ENCODE measurements around the gene MED14. TPM values are rescaled to one million over a fixed set of nuclear protein-coding genes. Genes with fewer than 3 reads are reported as not detected.

The MED14 gene
- 83.3 to 111 TPM (median 104 TPM) in 3 replicates for total RNA-seq (2021)
- Bru-seq, nascent RNA = percentile 87 among the genes with signal in this experiment
- long read RNA-seq, experiment 1, full-length matches to known transcripts = 65 of 213 reads
- long read RNA-seq, experiment 1, partial matches to known transcripts = 73 of 213 reads
- long read RNA-seq, experiment 1, other reads (novel, unspliced or antisense) = 75 of 213 reads
- long read RNA-seq, experiment 2, full-length matches to known transcripts = 8 of 103 reads
- long read RNA-seq, experiment 2, partial matches to known transcripts = 66 of 103 reads
- long read RNA-seq, experiment 2, other reads (novel, unspliced or antisense) = 29 of 103 reads
- long read RNA-seq, experiment 3, partial matches to known transcripts = 1 of 1 reads
- long read RNA-seq, experiment 3, other reads (novel, unspliced or antisense) = 0 of 1 reads

- CTCF ChIA-PET = interaction anchor here (0.8 to 1.2 kb wide), 3 partner anchors 14 to 59 kb away, joined by 3 to 4 read pairs (median 3); no protein-coding TSS in a partner anchor
- Mint-ChIP-seq H3K4me1 (peaks cover 27% of the 10 kb centered on the region), H3K36me3 (peaks cover 13% of the 10 kb centered on the region), H3K9me3 (no peaks in the 10 kb centered on the region), H3K27me3 (ENCODE audit: low read depth) (no peaks in the 10 kb centered on the region), H3K27ac (peak within 1 kb of the TSS; percentile 99), H3K4me3 (peak within 1 kb of the TSS; percentile 83)
- peak; percentile 92 for ATAC-seq
- peak; percentile 83 for DNase-seq (ENCODE audit: low spot score)
- POLR2A ChIA-PET = interaction anchor here (0.5 kb wide), 1 partner anchor 534 kb away, joined by 3 read pairs; no protein-coding TSS in a partner anchor
- TF ChIP-seq MLX (CRISPR knock-in tag; IDR thresholded peaks at IDR 0.05) (no peak), OVOL2 (CRISPR knock-in tag; IDR thresholded peaks at IDR 0.05; ENCODE audit: borderline replicate concordance) (no peak), TEAD1 (CRISPR knock-in tag; IDR thresholded peaks at IDR 0.05) (no peak), TP53 (CRISPR knock-in tag; IDR thresholded peaks at IDR 0.05) (no peak), RORB (CRISPR knock-in tag; IDR thresholded peaks at IDR 0.05) (no peak), CTCF (IDR thresholded peaks at IDR 0.05) (0 out of 2 replicates have a peak, but pooled peaks have one; percentile 16), FOXK1 (CRISPR knock-in tag; IDR thresholded peaks at IDR 0.05) (peak; percentile 44; the same call in 1 of the 2 replicates), FOXP1 (CRISPR knock-in tag; IDR thresholded peaks at IDR 0.05; ENCODE audit: borderline replicate concordance) (0 out of 2 replicates have a peak, but pooled peaks have one; percentile 12), ZBTB43 (CRISPR knock-in tag; IDR thresholded peaks at IDR 0.05) (peak; percentile 23; the same call in 1 of the 2 replicates), HMGXB4 (CRISPR knock-in tag; IDR thresholded peaks at IDR 0.05) (peak; percentile 57; the same call in 1 of the 2 replicates), SMAD4 (CRISPR knock-in tag; IDR thresholded peaks at IDR 0.05) (no peak), NFATC4 (CRISPR knock-in tag; IDR thresholded peaks at IDR 0.05) (no peak), PRRX2 (CRISPR knock-in tag; IDR thresholded peaks at IDR 0.05) (no peak), ZNF281 (CRISPR knock-in tag; IDR thresholded peaks at IDR 0.05) (no peak), ATF1 (CRISPR knock-in tag; IDR thresholded peaks at IDR 0.05) (no peak), E2F1 (CRISPR knock-in tag; IDR thresholded peaks at IDR 0.05) (no peak), STAT6 (CRISPR knock-in tag; conservative IDR thresholded peaks at IDR 0.05; ENCODE audit: low read depth) (no peak), MXD4 (CRISPR knock-in tag; IDR thresholded peaks at IDR 0.05; ENCODE audit: borderline replicate concordance) (no peak), ZBTB21 (CRISPR knock-in tag; IDR thresholded peaks at IDR 0.05; ENCODE audit: borderline replicate concordance) (no peak), PREB (CRISPR knock-in tag; IDR thresholded peaks at IDR 0.05; ENCODE audit: borderline replicate concordance) (no peak), CREM (CRISPR knock-in tag; IDR thresholded peaks at IDR 0.05) (no peak)
Measured at GRCh38 chrX:40735325-40736169, at the start of gene MED14. Gene MED14 (minus strand): TSS chrX:40735542. CDS start chrX:40735412, 130 bp downstream.

All from WTC11 (cell line).